ENCODE data around the gene ACE.

Gene ACE

DNA sequence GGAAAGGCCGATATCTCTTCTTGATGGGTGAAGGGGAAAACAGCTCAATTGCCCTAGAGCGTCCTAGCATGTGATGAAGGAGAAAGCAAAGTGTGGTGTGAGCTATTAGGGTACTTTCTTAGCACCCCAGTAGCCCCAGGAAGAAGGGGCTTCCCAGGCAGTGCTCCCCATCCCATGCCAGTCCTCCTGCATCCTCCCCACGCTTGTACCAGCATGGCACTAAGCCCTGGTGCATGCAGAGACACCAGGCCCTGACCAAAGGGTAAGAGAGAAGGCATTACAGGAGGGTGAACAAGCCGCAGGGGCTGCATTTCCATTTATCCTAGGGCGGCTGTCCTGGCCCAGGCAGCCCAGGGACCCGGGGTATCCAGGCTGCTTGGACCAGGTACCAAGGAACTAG, 33.8 kb upstream of the ACE start:
- Histone ChIP-seq H3K4me1 (ENCODE audit: control insufficient read depth in 1 of 2, insufficient read depth in 2 of 2, low read length in 2 of 2) (peaks cover 27 to 54% of the 10 kb centered on the region in 2 donors), H3K9me3 (ENCODE audit: control insufficient read depth in 1 of 2, low read length in 2 of 2) (no peaks in the 10 kb centered on the region), H3K9ac (ENCODE audit: low read depth in 1 of 2, low read length in 2 of 2) (no peak overlapping the region), H3K27me3 (ENCODE audit: control insufficient read depth in 1 of 2, insufficient read depth in 2 of 2, low read length in 2 of 2) (no peaks in the 10 kb centered on the region), H3K36me3 (ENCODE audit: control insufficient read depth in 1 of 2, insufficient read depth in 2 of 2, low read length in 2 of 2) (peaks cover 0 to 5% of the 10 kb centered on the region in 2 donors), H3K4me3 (ENCODE audit: low read depth in 1 of 2, low read length in 2 of 2) (no peak overlapping the region), H3K27ac (ENCODE audit: low read depth, low read length) (no peak overlapping the region)

DNA sequence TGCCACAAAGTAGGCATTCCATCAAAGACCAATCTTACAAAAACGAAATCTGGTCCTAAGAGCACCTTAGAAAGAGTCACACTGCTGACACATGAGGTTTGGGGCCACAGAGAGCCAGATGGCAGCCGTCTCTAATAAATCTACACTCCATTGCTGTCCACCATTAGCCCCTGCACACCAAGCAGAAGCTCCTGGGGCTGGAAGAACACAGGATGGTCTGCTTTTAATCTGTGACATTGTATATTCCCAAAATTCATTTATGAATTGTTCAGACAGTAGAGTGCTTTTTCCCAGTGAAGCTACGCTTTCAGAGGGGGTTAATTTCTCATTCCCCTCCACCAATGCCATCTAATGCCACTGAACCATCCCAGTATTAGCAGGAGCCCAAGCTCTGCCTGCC, 32.4 kb upstream of the ACE start:
- H3K27ac ChIP-seq (ENCODE audit: low read depth, low read length) = no peak overlapping the region
- H3K36me3 ChIP-seq (ENCODE audit: control insufficient read depth in 1 of 2, insufficient read depth in 2 of 2, low read length in 2 of 2) = peaks cover 0 to 5% of the 10 kb centered on the region in 2 donors
- peak overlapping the region; percentile 70 to 77 for H3K4me3 ChIP-seq (ENCODE audit: low read depth in 1 of 2, low read length in 2 of 2)
- H3K4me1 ChIP-seq (ENCODE audit: control insufficient read depth in 1 of 2, insufficient read depth in 2 of 2, low read length in 2 of 2) = peaks cover 28 to 46% of the 10 kb centered on the region in 2 donors
- H3K9me3 ChIP-seq (ENCODE audit: control insufficient read depth in 1 of 2, low read length in 2 of 2) = no peaks in the 10 kb centered on the region
- no peaks in the 10 kb centered on the region for H3K27me3 ChIP-seq (ENCODE audit: control insufficient read depth in 1 of 2, insufficient read depth in 2 of 2, low read length in 2 of 2)
- peak overlapping the region in 1 of 2 donors; percentile 18 for H3K9ac ChIP-seq (ENCODE audit: low read depth in 1 of 2, low read length in 2 of 2)

DNA sequence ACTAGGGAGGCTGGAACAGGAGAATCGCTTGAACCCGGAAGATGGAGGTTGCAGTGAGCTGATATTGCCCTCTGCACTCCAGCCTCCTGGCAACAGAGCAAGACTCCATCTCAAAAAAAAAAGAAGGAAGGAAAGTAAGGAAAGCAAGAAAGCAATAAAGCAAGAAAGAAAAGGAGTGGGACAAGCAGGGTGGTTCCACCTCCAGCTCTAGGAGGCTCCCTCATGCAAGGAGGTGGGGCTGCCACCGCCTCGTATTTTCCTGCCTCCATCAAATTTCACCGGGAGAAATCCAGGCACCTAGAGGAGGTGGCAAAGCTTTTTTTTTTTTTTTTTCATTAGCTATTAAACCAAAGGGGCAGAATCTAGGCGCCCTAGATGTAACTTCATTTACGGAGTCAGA, 31.8 kb upstream of the ACE start:
- H3K36me3 ChIP-seq (ENCODE audit: control insufficient read depth in 1 of 2, insufficient read depth in 2 of 2, low read length in 2 of 2) = peaks cover 0 to 5% of the 10 kb centered on the region in 2 donors
- peak overlapping the region; percentile 43 to 68 for H3K9ac ChIP-seq (ENCODE audit: low read depth in 1 of 2, low read length in 2 of 2)
- H3K4me3 ChIP-seq (ENCODE audit: low read depth in 1 of 2, low read length in 2 of 2) = peak overlapping the region; percentile 70 to 77
- H3K9me3 ChIP-seq (ENCODE audit: control insufficient read depth in 1 of 2, low read length in 2 of 2) = no peaks in the 10 kb centered on the region
- H3K27ac ChIP-seq (ENCODE audit: low read depth, low read length) = no peak overlapping the region
- H3K4me1 ChIP-seq (ENCODE audit: control insufficient read depth in 1 of 2, insufficient read depth in 2 of 2, low read length in 2 of 2) = peaks cover 22 to 41% of the 10 kb centered on the region in 2 donors
- no peaks in the 10 kb centered on the region for H3K27me3 ChIP-seq (ENCODE audit: control insufficient read depth in 1 of 2, insufficient read depth in 2 of 2, low read length in 2 of 2)

DNA sequence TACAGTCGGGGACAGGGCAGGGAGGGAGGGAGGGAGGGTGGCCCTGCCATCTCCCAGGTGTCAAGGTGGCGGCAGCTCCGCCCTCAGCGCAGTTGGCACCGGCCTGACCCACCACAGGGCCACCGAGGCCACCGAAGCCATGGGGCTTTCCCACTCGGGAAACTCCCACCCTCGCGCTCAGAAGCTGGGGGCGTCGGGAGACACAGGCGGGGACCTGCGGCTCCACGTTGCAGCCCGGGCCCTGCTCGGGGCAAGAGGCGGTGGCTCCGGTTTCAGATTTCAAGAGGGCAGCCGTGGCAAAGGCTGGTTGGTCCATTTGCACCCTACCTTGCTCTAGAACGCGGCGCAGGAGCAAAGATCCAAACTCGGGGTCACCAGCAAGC, 31.3 kb upstream of the ACE start:
- Histone ChIP-seq H3K36me3 (ENCODE audit: control insufficient read depth in 1 of 2, insufficient read depth in 2 of 2, low read length in 2 of 2) (peaks cover 0 to 5% of the 10 kb centered on the region in 2 donors), H3K27ac (ENCODE audit: low read depth, low read length) (peak overlapping the region; percentile 90)

DNA sequence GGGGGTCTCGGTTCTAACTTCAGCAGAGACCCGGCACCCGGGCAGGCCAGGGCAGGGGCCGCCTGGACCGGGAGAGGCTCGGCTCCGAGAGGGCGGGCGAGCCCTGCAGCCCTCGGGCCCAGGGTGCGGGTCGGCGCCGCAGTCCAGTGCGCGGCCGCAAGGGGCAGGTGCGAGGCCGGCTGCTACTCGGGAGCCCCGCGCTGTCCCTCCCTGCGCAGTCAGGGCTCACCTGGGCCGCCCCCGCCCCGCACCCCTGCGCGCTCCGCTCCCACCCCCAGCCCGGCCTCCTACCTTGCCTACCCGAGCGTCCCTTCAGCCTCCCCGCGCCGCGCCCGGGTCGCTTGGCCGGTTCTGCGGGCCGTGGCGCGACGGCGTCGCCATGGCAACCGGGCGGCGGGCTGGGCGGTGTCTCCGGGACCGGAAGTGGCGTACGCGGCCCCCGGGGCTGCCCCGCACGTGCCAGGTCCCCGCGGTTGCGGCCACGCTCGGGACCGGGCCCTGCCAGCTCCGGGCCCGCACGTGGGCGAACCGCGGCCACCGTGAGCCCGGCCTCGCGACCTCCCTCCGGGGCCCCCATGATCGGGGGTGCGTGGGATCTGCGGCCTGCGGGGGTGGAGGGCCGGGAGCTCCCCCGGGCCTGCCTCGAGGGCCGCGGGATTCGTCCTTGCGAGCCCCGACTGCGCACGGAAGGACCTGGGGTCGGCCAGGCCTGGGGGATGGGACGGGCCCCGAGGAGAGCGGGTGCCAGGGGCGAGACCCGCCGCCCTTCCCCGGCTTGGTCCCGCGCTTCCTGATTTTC, 30.7 kb upstream of the ACE start, which contains the start of gene CYB561:
TSS of gene CYB561 (minus strand) at position 353 of the 799 bp plus-strand sequence. CDS start 8,759 bp downstream, outside the sequence.
- Histone ChIP-seq H3K36me3 (ENCODE audit: control insufficient read depth in 1 of 2, insufficient read depth in 2 of 2, low read length in 2 of 2) (peaks cover 0 to 5% of the 10 kb centered on the region in 2 donors), H3K27me3 (ENCODE audit: control insufficient read depth in 1 of 2, insufficient read depth in 2 of 2, low read length in 2 of 2) (no peaks in the 10 kb centered on the region), H3K4me3 (ENCODE audit: low read depth in 1 of 2, low read length in 2 of 2) (peak within 1 kb of the TSS; percentile 70 to 77), H3K9me3 (ENCODE audit: control insufficient read depth in 1 of 2, low read length in 2 of 2) (no peaks in the 10 kb centered on the region), H3K27ac (ENCODE audit: low read depth, low read length) (peak within 1 kb of the TSS; percentile 90), H3K9ac (ENCODE audit: low read depth in 1 of 2, low read length in 2 of 2) (peak within 1 kb of the TSS; percentile 74), H3K4me1 (ENCODE audit: control insufficient read depth in 1 of 2, insufficient read depth in 2 of 2, low read length in 2 of 2) (peaks cover 18 to 41% of the 10 kb centered on the region in 2 donors)

More for the DNA sequence above, 31.3 kb upstream of the ACE start:
- Histone ChIP-seq H3K27me3 (ENCODE audit: control insufficient read depth in 1 of 2, insufficient read depth in 2 of 2, low read length in 2 of 2) (no peaks in the 10 kb centered on the region), H3K4me3 (ENCODE audit: low read depth in 1 of 2, low read length in 2 of 2) (peak overlapping the region; percentile 70 to 77), H3K4me1 (ENCODE audit: control insufficient read depth in 1 of 2, insufficient read depth in 2 of 2, low read length in 2 of 2) (peaks cover 21 to 39% of the 10 kb centered on the region in 2 donors), H3K9me3 (ENCODE audit: control insufficient read depth in 1 of 2, low read length in 2 of 2) (no peaks in the 10 kb centered on the region), H3K9ac (ENCODE audit: low read depth in 1 of 2, low read length in 2 of 2) (peak overlapping the region; percentile 43 to 68)

DNA sequence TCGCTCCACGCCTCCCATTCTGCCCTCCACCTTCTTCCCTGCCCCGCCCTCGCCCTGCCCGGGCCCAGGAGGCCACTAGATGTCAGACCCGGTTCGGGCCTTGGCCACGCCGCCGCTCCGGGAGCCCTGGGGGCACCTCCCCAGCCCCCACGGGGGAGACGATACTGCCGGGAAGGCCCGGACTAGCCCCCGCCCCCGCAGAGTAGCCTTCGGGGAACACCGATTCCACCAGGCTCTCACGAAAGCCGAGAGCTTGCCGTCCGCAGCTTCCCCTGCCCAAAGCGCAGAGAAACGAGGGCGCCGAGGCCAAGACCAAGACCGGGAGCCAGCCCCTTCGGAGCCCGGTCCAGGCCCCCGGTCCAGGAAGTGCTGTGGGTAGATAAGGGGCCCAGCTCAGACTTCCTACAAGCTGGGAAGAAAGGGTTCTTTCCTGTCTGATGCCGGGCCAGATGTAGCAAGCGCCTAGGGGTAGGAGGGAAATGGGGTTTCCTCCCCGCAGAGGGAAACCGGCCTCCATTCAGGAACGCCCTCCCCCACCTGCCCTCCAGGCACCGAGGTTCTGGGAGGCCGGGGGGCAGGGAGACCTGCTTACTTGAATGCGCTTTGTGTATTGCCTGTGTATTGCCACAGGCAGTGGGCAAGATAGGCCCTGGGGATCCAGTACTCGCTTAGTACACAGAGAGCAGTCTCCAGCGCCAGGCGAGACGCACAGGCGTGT, 29.9 kb upstream of the ACE start:
- H3K4me1 ChIP-seq (ENCODE audit: control insufficient read depth in 1 of 2, insufficient read depth in 2 of 2, low read length in 2 of 2) = peaks cover 18 to 48% of the 10 kb centered on the region in 2 donors
- peak overlapping the region; percentile 74 for H3K9ac ChIP-seq (ENCODE audit: low read depth in 1 of 2, low read length in 2 of 2)

DNA sequence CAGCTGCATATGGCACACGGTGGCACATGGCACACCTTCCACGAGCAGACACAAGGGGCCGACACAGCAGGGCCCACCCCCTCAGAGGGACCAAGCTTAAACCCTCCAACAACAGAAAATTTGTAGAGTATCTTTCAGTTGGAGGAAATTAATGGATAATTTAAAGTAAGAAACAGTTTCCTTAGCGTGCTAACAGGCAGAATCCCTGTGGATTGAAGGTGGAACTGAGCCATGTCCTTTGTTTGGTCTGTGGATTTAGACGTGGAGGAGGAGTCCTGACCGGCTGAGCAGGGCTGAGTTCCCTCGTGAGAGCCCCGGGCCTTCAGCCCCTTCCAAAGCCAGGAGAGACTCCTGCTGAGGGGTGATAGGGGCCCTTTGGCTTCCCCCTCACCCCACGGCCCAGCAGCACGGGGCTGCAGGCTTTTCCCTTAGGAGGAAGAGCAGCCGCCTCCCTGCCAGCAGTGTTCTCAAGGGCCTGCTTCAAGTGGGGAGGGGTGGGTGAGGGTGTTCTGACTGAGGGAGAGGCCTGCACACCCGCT, 29.3 kb upstream of the ACE start:
- H3K4me3 ChIP-seq (ENCODE audit: low read depth in 1 of 2, low read length in 2 of 2) = peak overlapping the region; percentile 70 to 73
- no peaks in the 10 kb centered on the region for H3K9me3 ChIP-seq (ENCODE audit: control insufficient read depth in 1 of 2, low read length in 2 of 2)
- peaks cover 24 to 51% of the 10 kb centered on the region in 2 donors for H3K4me1 ChIP-seq (ENCODE audit: control insufficient read depth in 1 of 2, insufficient read depth in 2 of 2, low read length in 2 of 2)
- H3K27me3 ChIP-seq (ENCODE audit: control insufficient read depth in 1 of 2, insufficient read depth in 2 of 2, low read length in 2 of 2) = no peaks in the 10 kb centered on the region
- H3K27ac ChIP-seq (ENCODE audit: low read depth, low read length) = peak overlapping the region; percentile 90
- H3K9ac ChIP-seq (ENCODE audit: low read depth in 1 of 2, low read length in 2 of 2) = peak overlapping the region; percentile 74
- no peaks in the 10 kb centered on the region for H3K36me3 ChIP-seq (ENCODE audit: control insufficient read depth in 1 of 2, insufficient read depth in 2 of 2, low read length in 2 of 2)

More for the DNA sequence above, 29.9 kb upstream of the ACE start:
- H3K27ac ChIP-seq (ENCODE audit: low read depth, low read length) = peak overlapping the region; percentile 90
- H3K9me3 ChIP-seq (ENCODE audit: control insufficient read depth in 1 of 2, low read length in 2 of 2) = no peaks in the 10 kb centered on the region
- H3K27me3 ChIP-seq (ENCODE audit: control insufficient read depth in 1 of 2, insufficient read depth in 2 of 2, low read length in 2 of 2) = no peaks in the 10 kb centered on the region
- peaks cover 0 to 5% of the 10 kb centered on the region in 2 donors for H3K36me3 ChIP-seq (ENCODE audit: control insufficient read depth in 1 of 2, insufficient read depth in 2 of 2, low read length in 2 of 2)
- peak overlapping the region; percentile 70 to 73 for H3K4me3 ChIP-seq (ENCODE audit: low read depth in 1 of 2, low read length in 2 of 2)

DNA sequence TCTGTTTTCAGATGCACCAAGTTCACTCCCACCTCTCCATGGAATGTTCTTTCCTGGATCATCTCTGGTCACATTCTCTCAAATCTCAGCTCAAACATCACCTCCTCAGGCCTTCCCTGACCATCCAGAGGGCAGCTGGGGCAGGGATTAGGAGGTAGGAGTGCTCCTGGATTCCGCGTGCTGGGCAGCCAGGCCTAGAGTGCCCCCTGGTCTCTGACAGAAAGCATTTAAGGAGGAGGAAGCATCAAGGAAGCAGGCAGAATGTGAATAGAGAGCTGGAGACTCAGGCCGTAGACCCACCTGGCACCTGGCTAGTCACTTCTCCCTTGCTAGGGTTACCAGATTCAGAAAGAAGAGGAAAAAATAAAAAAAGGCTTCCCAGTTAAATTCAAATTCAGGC, 28.2 kb upstream of the ACE start:
- H3K36me3 ChIP-seq (ENCODE audit: control insufficient read depth in 1 of 2, insufficient read depth in 2 of 2, low read length in 2 of 2) = no peaks in the 10 kb centered on the region
- H3K4me1 ChIP-seq (ENCODE audit: control insufficient read depth in 1 of 2, insufficient read depth in 2 of 2, low read length in 2 of 2) = peaks cover 36 to 62% of the 10 kb centered on the region in 2 donors
- H3K27me3 ChIP-seq (ENCODE audit: control insufficient read depth in 1 of 2, insufficient read depth in 2 of 2, low read length in 2 of 2) = no peaks in the 10 kb centered on the region
- H3K9me3 ChIP-seq (ENCODE audit: control insufficient read depth in 1 of 2, low read length in 2 of 2) = no peaks in the 10 kb centered on the region
- H3K4me3 ChIP-seq (ENCODE audit: low read depth in 1 of 2, low read length in 2 of 2) = no peak overlapping the region
- no peak overlapping the region for H3K9ac ChIP-seq (ENCODE audit: low read depth in 1 of 2, low read length in 2 of 2)
- H3K27ac ChIP-seq (ENCODE audit: low read depth, low read length) = no peak overlapping the region

DNA sequence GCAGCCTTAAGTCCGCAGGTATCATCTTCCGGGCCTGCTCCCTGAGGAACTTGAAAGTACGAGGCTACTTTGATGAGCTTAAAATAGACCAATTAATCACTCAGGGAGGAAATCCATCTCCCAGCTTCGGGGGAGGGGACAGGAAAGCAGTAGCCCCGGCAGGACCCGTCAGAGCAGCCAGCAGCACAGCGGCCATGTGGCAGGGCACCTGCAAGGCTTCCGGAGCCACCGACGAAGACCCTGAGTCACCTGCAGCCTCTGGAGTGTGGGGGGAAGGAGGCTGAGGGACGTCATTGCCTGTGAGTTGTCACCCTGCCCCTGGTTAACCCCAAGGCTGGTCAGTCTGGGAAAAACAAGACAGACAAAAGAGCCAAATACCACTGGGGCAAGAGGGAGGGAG, 26.3 kb upstream of the ACE start:
- Histone ChIP-seq H3K4me3 (ENCODE audit: low read depth in 1 of 2, low read length in 2 of 2) (no peak overlapping the region), H3K27ac (ENCODE audit: low read depth, low read length) (no peak overlapping the region), H3K9ac (ENCODE audit: low read depth in 1 of 2, low read length in 2 of 2) (no peak overlapping the region), H3K9me3 (ENCODE audit: control insufficient read depth in 1 of 2, low read length in 2 of 2) (no peaks in the 10 kb centered on the region), H3K36me3 (ENCODE audit: control insufficient read depth in 1 of 2, insufficient read depth in 2 of 2, low read length in 2 of 2) (no peaks in the 10 kb centered on the region), H3K27me3 (ENCODE audit: control insufficient read depth in 1 of 2, insufficient read depth in 2 of 2, low read length in 2 of 2) (no peaks in the 10 kb centered on the region), H3K4me1 (ENCODE audit: control insufficient read depth in 1 of 2, insufficient read depth in 2 of 2, low read length in 2 of 2) (peaks cover 45 to 52% of the 10 kb centered on the region in 2 donors)

DNA sequence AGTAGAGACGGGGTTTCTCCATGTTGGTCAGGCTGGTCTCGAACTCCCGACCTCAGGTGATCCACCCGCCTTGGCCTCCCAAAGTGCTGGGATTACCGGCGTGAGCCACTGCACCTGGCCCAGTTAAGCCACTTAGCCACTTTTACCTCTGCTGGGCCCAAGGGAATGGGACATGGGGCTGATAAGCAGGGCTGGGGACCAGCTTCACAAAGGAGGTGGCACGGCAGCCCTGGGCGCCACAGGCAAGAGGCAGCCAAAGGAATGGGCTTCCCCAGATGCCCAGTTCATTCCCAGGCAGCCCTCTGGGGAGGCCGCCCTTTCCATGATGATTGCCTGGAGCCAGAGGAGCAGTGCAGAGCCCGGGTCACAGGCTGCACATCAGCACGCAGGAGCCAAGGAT, 25.7 kb upstream of the ACE start:
- no peaks in the 10 kb centered on the region for H3K36me3 ChIP-seq (ENCODE audit: control insufficient read depth in 1 of 2, insufficient read depth in 2 of 2, low read length in 2 of 2)
- no peak overlapping the region for H3K27ac ChIP-seq (ENCODE audit: low read depth, low read length)
- peaks cover 46 to 50% of the 10 kb centered on the region in 2 donors for H3K4me1 ChIP-seq (ENCODE audit: control insufficient read depth in 1 of 2, insufficient read depth in 2 of 2, low read length in 2 of 2)
- no peak overlapping the region for H3K9ac ChIP-seq (ENCODE audit: low read depth in 1 of 2, low read length in 2 of 2)
- no peak overlapping the region for H3K4me3 ChIP-seq (ENCODE audit: low read depth in 1 of 2, low read length in 2 of 2)
- H3K9me3 ChIP-seq (ENCODE audit: control insufficient read depth in 1 of 2, low read length in 2 of 2) = no peaks in the 10 kb centered on the region
- H3K27me3 ChIP-seq (ENCODE audit: control insufficient read depth in 1 of 2, insufficient read depth in 2 of 2, low read length in 2 of 2) = no peaks in the 10 kb centered on the region

Measured in duodenal mucosa (tissue), 2 donors.